Neural progenitor cell (in vitro differentiated cells): Measurements from ENCODE around the gene PGAP3. TPM values are rescaled to one million over a fixed set of nuclear protein-coding genes. Genes with fewer than 3 reads are reported as not detected.
A peak's percentile ranks its signal among the peaks of the same experiment; 100 is the strongest.

Experiments
- DNase-seq: peaks from one replicate; pipeline ENCODE4 v3.0.0-alpha.2; 2016; ENCODE audit warnings: low spot score
- H2AFZ ChIP-seq: fragments of 200-600 bp; sonication (generic); replicated peaks from 2 replicates; pipeline ENCODE4 v1.6.1; 2016; ENCODE audit warnings: antibody characterized with exemption
- H3F3A ChIP-seq: fragments of 200-600 bp; sonication (generic); 2 replicates; pipeline ENCODE4 v1.6.1; 2016; ENCODE audit warnings: antibody characterized with exemption, low read depth
- H3K27ac ChIP-seq: fragments of 200-600 bp; sonication (generic); 2 replicates; pipeline ENCODE4 v1.5.1; 2016; ENCODE audit warnings: mild to moderate bottlenecking
- H3K27me3 ChIP-seq: fragments of 200-600 bp; sonication (generic); 2 replicates; pipeline ENCODE4 v1.6.1; 2016; ENCODE audit warnings: mild to moderate bottlenecking, moderate library complexity
- H3K36me3 ChIP-seq: fragments of 200-600 bp; sonication (generic); 2 replicates; pipeline ENCODE4 v1.5.1; 2016
- H3K4me1 ChIP-seq: fragments of 200-600 bp; sonication (generic); 2 replicates; pipeline ENCODE4 v1.6.1; 2016; ENCODE audit warnings: mixed run types
- H3K4me2 ChIP-seq: fragments of 200-600 bp; sonication (generic); 2 replicates; pipeline ENCODE4 v1.6.1; 2016
- H3K4me3 ChIP-seq: fragments of 200-600 bp; sonication (generic); 2 replicates; pipeline ENCODE4 v1.5.1; 2016
- H3K79me2 ChIP-seq: fragments of 200-600 bp; sonication (generic); 2 replicates; pipeline ENCODE4 v1.6.1; 2016; ENCODE audit warnings: low read depth
- H3K9ac ChIP-seq: fragments of 200-600 bp; sonication (generic); 2 replicates; pipeline ENCODE4 v1.6.1; 2016
- H3K9me3 ChIP-seq: fragments of 200-600 bp; sonication (generic); 2 replicates; pipeline ENCODE4 v1.5.1; 2016; ENCODE audit warnings: low read depth
- H4K20me1 ChIP-seq: fragments of 200-600 bp; sonication (generic); 2 replicates; pipeline ENCODE4 v1.6.1; 2016; ENCODE audit warnings: low read depth
- H3K27ac Mint-ChIP-seq: 3 replicates; pipeline ENCODE4 v1.8.0; 2021; ENCODE audit warnings: mixed read lengths
- H3K27me3 Mint-ChIP-seq: 2 replicates; pipeline ENCODE4 v1.8.0; 2022; ENCODE audit warnings: low read depth, mild to moderate bottlenecking, inconsistent platforms, moderate library complexity, mixed read lengths; ENCODE audit not compliant: insufficient read depth
- H3K36me3 Mint-ChIP-seq: 3 replicates; pipeline ENCODE4 v1.8.0; 2021; ENCODE audit warnings: mixed read lengths
- H3K4me1 Mint-ChIP-seq: 3 replicates; pipeline ENCODE4 v1.8.0; 2021; ENCODE audit warnings: mixed read lengths
- H3K4me3 Mint-ChIP-seq: 3 replicates; pipeline ENCODE4 v1.8.0; 2021; ENCODE audit warnings: mild to moderate bottlenecking, moderate library complexity, mixed read lengths
- H3K9me3 Mint-ChIP-seq: 3 replicates; pipeline ENCODE4 v1.8.0; 2020; ENCODE audit warnings: mixed read lengths
- CTCF ChIP-seq: fragments of 200-600 bp; sonication (generic); IDR thresholded peaks from 2 replicates; pipeline ENCODE4 v1.5.1; 2017; ENCODE audit warnings: antibody characterized with exemption, mild to moderate bottlenecking
- EZH2 ChIP-seq: fragments of 200-600 bp; sonication (generic); IDR thresholded peaks from 2 replicates; pipeline ENCODE4 v1.6.1; 2017; ENCODE audit warnings: antibody characterized with exemption, mild to moderate bottlenecking, moderate library complexity
- EZH2phosphoT487 ChIP-seq: fragments of 200-600 bp; sonication (generic); IDR thresholded peaks from 2 replicates; pipeline ENCODE4 v1.6.1; 2017; ENCODE audit warnings: antibody characterized with exemption
- total RNA-seq: library from RNA; depleted of rRNA; stranded (reverse); fragments of >200 nt; gene quantifications from 2 replicates; pipeline ENCODE4 v1.2.3, GENCODE V29; 2015; ENCODE audit warnings: low replicate concordance

Gene PGAP3
- total RNA-seq, 1 donor from 2014 or later, result 6.6 TPM

- Mint-ChIP-seq H3K4me3 (peak overlapping the region; percentile 34), H3K36me3 (no peaks in the 10 kb centered on the region), H3K4me1 (peaks cover 28% of the 10 kb centered on the region), H3K27ac (peak overlapping the region; percentile 72), H3K9me3 (no peaks in the 10 kb centered on the region), H3K27me3 (peaks cover 51% of the 10 kb centered on the region)
- H3K4me2 ChIP-seq, result no peak overlapping the region
- H3K27ac ChIP-seq, result no peak overlapping the region
- H3K4me1 ChIP-seq, result peaks cover 28% of the 10 kb centered on the region
- no peak overlapping the region for H3K4me3 ChIP-seq
- H3K9me3 ChIP-seq, result no peaks in the 10 kb centered on the region
- no peak for DNase-seq
- TF ChIP-seq EZH2phosphoT487 (no peak), EZH2 (peak; percentile 19)
- no peak overlapping the region for H2AFZ ChIP-seq
- peaks cover 13% of the 10 kb centered on the region for H4K20me1 ChIP-seq
- H3F3A ChIP-seq, result peaks cover 27% of the 10 kb centered on the region
- peaks cover 79% of the 10 kb centered on the region for H3K27me3 ChIP-seq
- no peaks in the 10 kb centered on the region for H3K36me3 ChIP-seq
- H3K79me2 ChIP-seq, result no peaks in the 10 kb centered on the region
- H3K9ac ChIP-seq, result no peak overlapping the region
These were observed 62.6 kb downstream of the PGAP3 start for GRCh38 chr17:39625198-39625785.

GRCh38 chr17:39624313-39624712, 63.5 kb downstream of the PGAP3 start:
- Histone ChIP-seq H3K4me2 (no peak overlapping the region), H3K27me3 (peaks cover 89% of the 10 kb centered on the region), H3K79me2 (no peaks in the 10 kb centered on the region), H2AFZ (no peak overlapping the region), H3K36me3 (no peaks in the 10 kb centered on the region), H4K20me1 (peaks cover 13% of the 10 kb centered on the region), H3K4me1 (peaks cover 28% of the 10 kb centered on the region), H3K4me3 (no peak overlapping the region), H3K9ac (no peak overlapping the region), H3F3A (peaks cover 25% of the 10 kb centered on the region), H3K27ac (no peak overlapping the region), H3K9me3 (no peaks in the 10 kb centered on the region)
- no peak overlapping the region for H3K27ac Mint-ChIP-seq
- no peak for TF ChIP-seq EZH2phosphoT487
- no peak for TF ChIP-seq CTCF
- no peak for TF ChIP-seq EZH2
- no peaks in the 10 kb centered on the region for H3K36me3 Mint-ChIP-seq
- no peak for DNase-seq
- H3K27me3 Mint-ChIP-seq, result peaks cover 57% of the 10 kb centered on the region
- no peak overlapping the region for H3K4me3 Mint-ChIP-seq
- no peaks in the 10 kb centered on the region for H3K9me3 Mint-ChIP-seq
- H3K4me1 Mint-ChIP-seq, result peaks cover 28% of the 10 kb centered on the region

GRCh38 chr17:39623356-39623950, 64.4 kb downstream of the PGAP3 start:
- no peak overlapping the region for H3K27ac ChIP-seq
- Mint-ChIP-seq H3K9me3 (no peaks in the 10 kb centered on the region), H3K36me3 (no peaks in the 10 kb centered on the region), H3K27ac (no peak overlapping the region), H3K4me3 (no peak overlapping the region), H3K27me3 (peaks cover 57% of the 10 kb centered on the region), H3K4me1 (peaks cover 27% of the 10 kb centered on the region)
- no peak overlapping the region for H3K9ac ChIP-seq
- H2AFZ ChIP-seq, result no peak overlapping the region
- TF ChIP-seq CTCF (peak; percentile 86), EZH2 (no peak)
- no peaks in the 10 kb centered on the region for H3K9me3 ChIP-seq
- peaks cover 16% of the 10 kb centered on the region for H4K20me1 ChIP-seq
- H3F3A ChIP-seq, result peaks cover 16% of the 10 kb centered on the region
- H3K4me3 ChIP-seq, result no peak overlapping the region
- H3K4me1 ChIP-seq, result peaks cover 22% of the 10 kb centered on the region
- H3K4me2 ChIP-seq, result no peak overlapping the region
- no peaks in the 10 kb centered on the region for H3K36me3 ChIP-seq
- H3K27me3 ChIP-seq, result peaks cover 90% of the 10 kb centered on the region
- H3K79me2 ChIP-seq, result no peaks in the 10 kb centered on the region
- DNase-seq, result peak; percentile 78

- H3K4me3 ChIP-seq, result no peak overlapping the region
- no peaks in the 10 kb centered on the region for H3K36me3 Mint-ChIP-seq
- peaks cover 15% of the 10 kb centered on the region for H3K4me1 ChIP-seq
These were observed 65.4 kb downstream of the PGAP3 start for GRCh38 chr17:39622380-39623006.

More at GRCh38 chr17:39622380-39623006, 65.4 kb downstream of the PGAP3 start:
- TF ChIP-seq EZH2 (no peak), EZH2phosphoT487 (no peak), CTCF (no peak)
- no peak overlapping the region for H3K27ac ChIP-seq
- Mint-ChIP-seq H3K4me3 (peak overlapping the region; percentile 66), H3K4me1 (peaks cover 23% of the 10 kb centered on the region), H3K9me3 (no peaks in the 10 kb centered on the region), H3K27ac (no peak overlapping the region), H3K27me3 (peaks cover 53% of the 10 kb centered on the region)
- peaks cover 10% of the 10 kb centered on the region for H3F3A ChIP-seq
- H3K4me2 ChIP-seq, result no peak overlapping the region
- DNase-seq, result no peak
- H3K79me2 ChIP-seq, result no peaks in the 10 kb centered on the region
- no peak overlapping the region for H2AFZ ChIP-seq
- no peaks in the 10 kb centered on the region for H3K9me3 ChIP-seq
- no peak overlapping the region for H3K9ac ChIP-seq
- H4K20me1 ChIP-seq, result peaks cover 8% of the 10 kb centered on the region
- H3K27me3 ChIP-seq, result peaks cover 90% of the 10 kb centered on the region
- no peaks in the 10 kb centered on the region for H3K36me3 ChIP-seq
